Stimulated activated CD4-positive, alpha-beta T cell treated with anti-CD3 and anti-CD28 coated beads, TNF-alpha, amount 100 ng/mL, for 4 hours (primary cell): Measurements from ENCODE around the gene SLC26A1.

Experiments used
- DNase-seq, 3 experiments: peaks; one replicate each; pipeline ENCODE4 v3.0.0-alpha.2; 2020; ENCODE audit warnings: low read depth in 3 of 3

Gene SLC26A1

DNA sequence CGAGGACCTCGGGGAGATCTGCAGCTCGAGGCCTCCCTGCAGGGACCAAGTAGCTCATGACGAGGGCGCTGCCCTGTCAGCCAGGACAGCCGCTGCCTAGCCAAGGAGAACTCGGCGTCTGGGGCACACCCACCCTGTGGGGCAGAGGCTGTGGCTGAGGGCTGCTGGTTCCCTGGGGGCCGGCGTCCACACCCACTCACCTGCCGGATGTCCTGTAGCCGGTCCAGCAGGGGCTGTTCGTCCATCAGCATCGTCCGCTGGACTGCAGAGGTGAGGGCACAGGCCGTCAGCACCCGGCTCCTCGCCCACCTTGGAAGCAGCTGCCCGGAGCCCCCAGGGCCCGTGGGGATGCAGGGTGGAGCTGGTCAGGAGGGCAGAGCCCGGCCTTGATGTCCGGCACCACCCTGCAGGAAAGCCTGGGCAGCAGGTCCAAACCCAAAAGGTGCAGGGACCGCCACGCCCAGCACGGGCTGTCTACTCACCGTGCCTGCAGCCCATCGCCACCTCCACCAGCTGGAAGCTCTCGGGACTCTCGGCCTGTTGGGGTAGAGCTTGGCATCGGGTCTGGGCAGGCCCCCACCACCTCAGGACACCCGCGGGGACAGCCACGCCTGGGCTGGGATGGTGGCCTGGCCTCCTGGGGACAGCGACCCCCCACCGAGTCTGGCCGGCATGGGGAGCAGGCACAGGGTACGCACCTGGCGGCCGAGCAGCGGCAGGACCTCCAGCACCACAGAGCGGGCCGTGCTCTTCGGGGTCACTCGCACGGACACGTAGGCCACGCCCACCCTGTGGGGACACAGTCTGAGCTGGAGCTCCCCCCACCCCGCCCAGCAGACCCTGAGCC, 26.7 kb downstream of the SLC26A1 start:
- no peak for DNase-seq

DNA sequence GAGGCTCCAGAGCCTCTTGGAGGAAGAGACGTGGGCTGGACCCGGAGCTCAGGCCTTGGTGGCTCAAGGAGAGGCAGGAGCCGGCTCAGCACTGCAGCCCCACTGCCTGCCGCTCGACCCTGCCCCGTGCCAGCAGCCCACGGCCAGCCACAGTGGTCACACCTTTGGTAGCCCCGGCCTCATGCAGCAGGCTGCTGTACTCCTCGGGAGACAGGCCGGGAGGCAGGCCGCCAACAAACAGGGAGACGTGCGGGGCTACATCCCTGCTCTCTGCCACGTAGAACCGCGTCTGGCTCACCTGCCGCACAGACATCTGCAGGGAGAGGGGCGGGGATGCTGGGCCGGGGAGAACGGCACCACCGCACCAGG, 27.5 kb downstream of the SLC26A1 start:
- no peak for DNase-seq

DNA sequence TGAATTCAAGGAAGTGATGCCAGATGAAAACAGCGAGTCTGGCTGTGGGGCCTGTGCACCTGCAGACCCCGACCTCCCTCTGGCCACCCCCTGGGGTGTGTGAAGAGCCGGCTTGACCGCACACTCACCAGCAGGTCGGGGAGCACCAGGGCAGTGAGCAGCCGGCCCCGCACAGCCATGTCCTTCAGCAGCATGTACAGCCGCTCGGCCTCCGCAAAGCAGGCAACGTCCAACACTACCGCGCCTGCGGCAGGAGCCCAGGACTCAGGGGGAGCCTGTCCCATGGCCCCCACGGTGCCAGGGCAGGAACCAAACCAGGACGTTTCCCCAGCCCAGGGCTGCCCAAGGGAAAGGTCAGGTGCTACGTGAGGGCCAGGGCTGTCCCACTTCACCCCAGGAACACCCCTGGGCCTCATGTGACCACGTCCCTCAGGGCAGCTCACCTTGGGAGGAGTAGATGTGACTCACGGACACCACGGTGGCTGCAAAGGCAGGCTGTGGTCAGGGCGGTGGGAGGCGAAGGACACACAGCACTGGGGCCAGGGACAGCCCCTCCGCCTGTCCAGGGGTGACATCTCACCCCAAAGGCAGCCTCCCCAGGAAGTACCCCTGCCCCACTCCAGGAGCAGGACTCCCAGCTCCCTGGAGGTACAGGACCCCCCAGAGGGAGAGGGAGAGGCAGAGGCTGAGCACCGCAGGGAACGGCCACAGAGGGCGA, 28.0 kb downstream of the SLC26A1 start:
- no peak for DNase-seq

DNA sequence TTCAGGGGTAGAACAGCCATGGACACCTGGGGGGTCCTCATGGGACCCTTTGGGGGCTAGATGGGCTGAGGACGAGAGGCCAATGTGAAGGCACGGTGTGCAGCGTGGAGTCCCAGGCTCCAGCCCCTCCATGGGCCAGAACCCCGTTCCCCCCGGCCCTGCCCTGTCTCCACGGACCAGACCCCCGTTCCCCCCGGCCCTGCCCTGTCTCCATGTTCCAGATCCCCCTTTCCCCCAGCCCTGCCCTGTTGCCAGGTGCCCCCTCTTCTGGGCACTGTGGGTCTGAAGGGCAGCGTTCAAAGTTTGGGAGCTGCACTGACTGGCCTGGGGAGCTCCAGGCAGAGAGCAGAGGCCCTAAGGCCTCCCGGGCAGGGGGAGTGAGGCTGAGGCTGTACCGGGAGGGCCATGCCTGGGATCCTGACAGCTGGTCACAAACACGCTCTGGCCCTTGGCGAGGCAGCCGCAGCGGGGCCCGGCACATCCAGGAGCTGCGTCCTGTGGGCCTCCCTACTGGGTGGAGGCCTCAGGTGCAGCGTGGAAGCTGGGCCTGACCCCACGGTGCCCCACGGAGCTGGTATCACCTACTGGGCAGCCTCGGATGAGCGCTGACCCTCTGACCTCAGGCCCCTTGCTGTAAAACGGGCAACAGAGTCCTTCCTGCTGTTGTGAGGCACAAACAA, 28.7 kb downstream of the SLC26A1 start:
- no peak for DNase-seq

DNA sequence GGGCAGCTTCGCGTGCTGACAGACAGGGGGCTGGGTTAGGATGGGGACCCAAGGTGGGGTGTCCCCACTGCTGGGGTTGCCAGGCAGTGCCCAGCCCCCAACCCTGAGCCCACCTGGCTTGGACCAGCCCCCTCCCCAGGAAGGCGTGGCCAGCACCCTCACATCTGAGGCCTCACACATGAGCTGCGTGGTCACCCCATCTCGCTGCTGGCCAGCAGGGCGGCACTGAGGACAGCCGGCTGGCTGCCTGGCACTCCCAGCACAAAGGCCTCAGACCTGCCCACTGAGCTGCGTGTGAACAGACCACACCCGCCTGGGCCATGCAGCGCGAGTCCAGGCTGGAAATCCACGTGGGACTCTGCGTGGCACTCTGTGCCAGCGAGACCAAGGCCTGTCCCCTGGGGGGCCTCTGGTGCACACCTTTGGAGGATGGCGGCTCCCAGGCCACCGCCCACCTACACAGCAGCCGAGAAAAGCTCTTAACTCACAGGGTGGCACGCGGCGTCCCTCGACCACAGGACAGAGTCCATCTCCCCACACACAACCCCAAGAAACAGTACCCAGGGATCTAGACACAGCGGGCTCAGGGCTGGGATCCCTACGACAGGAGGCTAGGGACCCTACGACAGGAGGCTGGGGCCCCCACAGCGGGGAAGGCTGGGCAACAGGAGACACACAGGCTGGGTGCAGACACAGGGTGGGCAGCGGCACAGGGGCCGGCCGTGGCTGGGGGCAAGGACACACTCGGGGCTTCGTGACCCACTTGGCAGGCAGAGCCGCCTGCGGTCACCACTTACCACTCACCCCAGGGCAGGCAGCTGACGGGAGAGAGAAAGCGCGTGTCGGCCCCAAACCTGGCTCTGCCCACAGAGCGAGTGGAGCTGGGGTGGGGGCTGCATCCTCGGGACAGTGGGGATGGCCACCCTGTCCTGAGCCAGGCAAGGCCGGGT, 29.7 kb downstream of the SLC26A1 start:
- no peak for DNase-seq

DNA sequence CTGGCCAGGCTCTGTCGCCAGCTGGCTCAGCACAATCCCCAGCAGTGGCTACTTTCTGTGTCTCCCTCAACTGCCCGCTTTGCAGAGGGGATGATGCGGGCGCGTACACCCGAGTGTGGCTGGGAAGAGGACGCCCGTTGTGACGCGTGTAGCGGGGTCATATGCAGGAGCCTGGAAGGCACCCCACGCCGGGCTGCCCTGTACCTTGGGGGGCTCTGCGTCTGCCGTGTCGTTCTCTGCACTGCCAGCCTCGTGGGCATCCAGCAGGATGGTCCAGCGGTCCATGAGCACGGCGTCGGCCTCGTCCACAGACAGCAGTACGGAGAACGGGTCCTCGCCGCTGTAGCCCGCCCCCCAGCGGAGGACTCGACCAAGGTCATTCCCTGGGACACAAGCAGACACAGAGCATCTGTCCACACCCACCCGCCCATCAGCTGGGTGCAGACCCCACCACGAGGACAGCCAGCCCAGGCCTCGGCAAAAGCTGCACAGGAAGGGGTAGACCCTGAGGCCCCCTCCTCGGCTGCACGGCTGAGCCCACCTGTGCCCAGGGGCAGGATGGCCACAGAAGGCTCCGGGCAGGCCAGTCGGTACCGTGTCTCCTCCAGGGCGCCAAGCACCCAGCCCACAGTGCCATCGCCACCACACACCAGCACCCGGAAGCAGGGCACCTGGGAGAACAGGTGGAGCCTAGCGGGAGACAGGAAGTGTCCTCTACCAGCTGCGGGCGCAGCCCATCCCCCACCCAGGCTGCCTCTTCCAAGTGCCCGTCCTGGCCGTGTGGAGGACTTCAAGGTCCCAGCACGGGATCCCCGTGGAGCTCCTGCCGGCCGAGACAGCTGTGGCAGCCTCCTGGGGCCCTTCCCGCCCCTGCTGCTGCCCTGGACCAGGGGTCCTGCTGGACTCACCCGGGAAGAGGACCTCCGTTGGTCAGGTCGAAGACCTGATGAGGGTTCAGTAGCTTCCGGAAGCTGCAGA, 30.7 kb downstream of the SLC26A1 start:
- DNase-seq, result no peak

DNA sequence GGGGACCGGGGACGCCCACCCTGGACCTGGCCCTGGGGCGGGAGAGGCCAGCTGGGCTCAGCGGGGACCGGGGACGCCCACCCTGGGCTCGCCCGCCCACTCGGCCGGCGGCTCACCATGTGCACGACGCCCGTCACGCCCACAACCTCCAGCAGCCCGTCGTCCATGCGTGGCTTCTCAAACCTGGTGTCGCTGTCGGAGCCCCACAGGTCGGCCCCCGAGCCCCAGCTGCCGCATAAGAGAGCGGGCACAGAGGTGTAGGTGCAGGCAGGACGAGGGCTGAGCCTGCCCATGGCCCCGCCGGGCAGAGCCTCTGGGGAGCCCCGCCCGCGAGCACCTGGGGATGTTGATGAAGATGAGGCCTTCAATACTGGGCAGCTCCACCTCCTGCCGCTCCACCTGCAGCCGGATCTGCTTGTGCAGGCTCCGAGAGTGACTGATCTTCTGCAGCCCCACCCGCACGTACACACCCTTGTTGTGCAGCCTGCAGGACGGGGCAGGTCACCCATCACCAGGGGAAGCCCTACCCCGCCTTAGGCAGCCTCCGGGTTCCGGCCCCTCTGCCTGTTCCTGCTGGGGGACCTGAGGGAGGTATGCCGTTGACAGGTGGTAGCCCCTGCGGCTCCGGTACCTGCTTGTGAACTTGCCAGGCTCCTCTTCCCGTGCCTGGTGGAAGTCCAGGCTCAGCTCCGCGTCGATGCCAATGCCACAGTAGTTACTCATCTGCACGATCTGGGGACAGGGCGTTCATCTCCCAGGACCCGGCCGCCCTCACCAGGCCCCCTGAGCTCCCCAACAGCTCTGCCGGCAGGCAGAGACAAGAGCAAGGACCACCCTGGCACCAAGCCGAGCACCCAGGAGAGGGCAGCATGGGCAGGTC, 31.6 kb downstream of the SLC26A1 start:
- no peak for DNase-seq

DNA sequence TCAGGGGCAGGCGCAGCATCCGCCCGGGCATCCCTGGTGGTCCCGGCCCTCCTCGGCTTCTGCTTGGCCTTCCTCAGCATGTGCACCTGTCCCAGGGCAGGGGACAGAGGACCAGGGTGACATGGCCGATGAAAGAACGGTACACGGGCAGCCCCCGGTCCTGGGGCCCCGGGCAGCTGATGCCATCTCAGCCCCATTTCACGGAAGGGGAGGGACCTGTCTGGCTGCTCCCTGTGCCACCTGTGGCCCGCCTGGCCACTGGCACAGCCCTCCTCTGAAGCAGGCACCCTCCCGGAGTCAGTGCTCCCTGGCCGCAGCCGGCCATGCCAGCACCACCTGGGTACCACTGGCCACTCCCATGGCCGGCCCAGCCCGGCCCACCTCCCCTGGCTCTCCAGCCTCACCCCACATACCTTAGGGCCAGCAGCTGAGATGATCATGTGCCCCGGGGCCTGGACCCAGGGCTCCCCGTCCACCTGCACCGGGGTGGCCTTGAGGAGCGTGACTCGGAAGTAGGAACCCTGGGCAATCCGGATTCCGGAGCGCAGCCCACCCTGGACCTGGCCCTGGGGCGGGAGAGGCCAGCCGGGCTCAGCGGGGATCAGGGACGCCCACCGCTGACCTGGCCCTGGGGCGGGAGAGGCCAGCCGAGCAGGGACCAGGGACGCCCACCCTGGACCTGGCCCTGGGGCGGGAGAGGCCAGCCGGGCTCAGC, 32.4 kb downstream of the SLC26A1 start:
- no peak for DNase-seq

DNA sequence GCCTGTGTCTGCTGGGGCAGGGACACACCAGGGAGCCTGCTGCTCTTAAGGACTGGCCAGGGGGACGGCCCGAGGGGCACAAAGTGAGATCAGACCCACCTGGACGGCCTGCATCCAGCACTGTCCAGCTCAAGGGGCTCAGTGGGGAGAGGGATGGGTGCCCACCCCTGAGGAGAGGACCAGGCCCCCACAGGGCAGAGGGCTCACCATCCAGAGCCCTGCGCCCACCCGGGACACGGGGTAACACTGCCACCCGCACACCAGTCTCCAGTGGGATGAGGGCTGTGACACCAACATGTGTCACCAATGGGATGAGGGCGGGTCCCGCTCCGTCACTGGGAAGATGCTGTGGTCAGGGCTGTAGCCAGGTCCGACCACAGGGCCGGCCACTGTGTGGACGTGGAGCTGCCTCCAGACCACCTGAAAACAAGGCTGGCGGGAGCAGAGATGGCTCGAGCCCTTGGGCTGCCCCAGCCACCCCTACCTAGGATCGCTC, 33.0 kb downstream of the SLC26A1 start:
- DNase-seq, result no peak

DNA sequence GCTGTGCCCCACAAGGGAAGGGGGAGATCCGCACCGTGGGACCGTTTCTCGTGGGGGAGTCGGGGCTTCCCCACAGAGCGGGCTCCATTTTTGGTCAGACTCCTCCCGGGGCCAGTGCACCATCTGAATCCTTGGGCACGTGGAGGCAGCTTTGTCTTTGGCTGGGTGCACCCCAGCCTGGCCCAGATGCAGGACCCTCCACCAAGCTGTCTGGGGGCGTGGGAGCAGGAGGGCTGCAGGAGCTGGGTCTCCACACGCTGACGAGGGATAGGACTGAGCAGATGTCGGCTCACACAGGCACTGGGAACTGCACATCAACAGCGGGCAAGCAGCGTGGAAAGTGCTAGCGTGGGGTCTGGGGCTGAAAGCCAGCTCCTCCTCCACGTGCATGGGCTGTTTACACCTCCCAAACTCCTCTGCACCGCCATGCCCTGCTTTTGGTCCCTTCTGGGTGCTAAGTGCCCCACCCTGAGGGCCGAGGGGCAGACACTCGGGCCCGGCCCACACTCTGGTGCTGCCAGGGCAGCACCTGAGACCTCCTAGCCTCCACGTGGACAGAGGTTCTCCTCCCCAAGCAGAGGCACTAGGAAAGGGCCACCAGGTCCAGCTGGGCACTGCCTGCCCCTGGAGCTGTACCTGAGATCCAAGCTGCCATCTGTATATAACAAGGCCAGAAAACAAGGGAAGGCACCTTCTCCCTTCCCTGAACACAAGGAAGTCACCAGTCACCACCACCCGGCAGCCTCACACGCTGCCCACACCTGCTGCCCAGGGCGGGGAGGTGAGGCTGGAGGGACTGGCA, 33.7 kb downstream of the SLC26A1 start:
- no peak for DNase-seq

DNA sequence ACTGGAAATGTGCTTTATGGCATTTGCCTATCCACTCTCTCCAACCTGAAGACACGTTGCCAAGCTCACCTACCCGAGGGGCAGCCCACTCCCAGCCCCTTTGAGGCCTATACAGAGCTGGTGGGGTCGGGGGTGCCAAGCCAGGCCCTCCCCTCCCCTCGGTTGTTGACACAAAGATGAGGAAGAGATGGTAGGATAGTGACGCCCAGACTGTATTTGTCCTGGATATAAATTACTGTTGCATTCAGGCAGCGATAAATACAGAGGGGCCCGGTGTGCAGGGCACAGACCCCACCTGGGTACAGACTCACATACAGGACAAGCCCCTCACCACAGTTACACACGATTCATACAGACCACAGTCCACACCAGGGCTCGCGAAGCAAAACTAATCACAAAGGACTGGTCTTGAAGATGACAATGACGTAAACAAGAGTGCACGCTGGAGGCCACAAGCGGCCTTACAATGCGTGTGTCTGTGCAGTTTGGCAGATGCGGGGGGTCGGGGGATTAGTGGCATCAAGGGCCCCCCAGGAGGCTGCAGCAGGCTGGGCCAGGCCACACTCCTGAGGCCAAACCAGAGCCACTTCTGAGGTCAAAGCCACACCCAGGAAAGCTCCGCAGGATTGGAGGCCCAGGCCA, 34.4 kb downstream of the SLC26A1 start:
- DNase-seq, result no peak

DNA sequence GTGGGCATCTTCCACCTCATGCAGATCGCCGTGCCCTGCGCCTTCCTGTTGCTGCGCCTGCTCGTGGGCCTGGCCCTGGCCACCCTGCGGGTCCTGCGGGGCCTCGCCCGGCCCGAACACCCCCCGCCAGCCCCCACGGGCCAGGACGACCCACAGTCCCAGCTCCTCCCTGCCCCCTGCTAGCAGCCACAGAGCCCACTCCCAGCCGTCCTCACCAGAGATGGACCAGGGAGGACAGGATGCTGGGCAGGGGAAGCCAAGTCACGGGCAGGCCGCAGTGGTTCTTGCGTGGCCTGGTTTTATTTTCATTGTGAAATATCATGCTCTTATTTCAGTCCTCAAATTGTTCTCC, 34.9 kb downstream of the SLC26A1 start:
- no peak for DNase-seq

DNA sequence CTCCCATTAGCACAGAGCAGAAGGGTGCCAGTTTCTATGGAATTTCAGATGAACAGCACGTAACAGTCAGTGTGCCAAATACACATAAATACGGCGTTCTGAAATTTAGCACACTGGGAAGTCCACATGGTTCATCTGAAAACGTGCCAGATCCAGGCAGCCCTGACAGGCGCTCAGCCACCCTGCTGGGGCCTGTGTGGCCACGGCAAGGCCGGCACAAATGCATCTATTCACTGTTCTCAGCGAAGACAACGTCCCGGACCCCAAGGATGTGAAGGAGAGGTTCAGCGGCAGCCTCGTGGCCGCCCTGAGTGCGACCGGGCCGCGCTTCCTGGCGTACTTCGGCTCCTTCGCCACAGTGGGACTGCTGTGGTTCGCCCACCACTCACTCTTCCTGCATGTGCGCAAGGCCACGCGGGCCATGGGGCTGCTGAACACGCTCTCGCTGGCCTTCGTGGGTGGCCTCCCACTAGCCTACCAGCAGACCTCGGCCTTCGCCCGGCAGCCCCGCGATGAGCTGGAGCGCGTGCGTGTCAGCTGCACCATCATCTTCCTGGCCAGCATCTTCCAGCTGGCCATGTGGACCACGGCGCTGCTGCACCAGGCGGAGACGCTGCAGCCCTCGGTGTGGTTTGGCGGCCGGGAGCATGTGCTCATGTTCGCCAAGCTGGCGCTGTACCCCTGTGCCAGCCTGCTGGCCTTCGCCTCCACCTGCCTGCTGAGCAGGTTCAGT, 35.5 kb downstream of the SLC26A1 start:
- no peak for DNase-seq

DNA sequence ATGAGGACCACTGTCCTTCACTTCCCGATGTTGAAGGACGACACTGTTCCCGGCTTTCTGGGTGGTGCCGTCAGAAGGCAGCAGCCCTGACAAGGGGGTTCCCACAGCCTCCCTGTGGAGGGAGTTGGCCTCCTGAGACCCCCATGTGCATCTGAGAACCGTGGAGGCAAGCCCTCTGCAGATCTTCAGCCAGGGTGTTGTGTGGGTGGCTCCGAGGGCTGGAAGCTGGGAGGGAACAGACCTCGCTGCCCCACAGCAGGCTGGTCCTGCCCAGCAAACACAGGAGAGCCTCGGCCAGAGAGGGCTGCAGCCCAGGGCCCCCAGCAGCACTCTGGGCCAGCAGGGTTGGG, 36.0 kb downstream of the SLC26A1 start:
- DNase-seq, result no peak

DNA sequence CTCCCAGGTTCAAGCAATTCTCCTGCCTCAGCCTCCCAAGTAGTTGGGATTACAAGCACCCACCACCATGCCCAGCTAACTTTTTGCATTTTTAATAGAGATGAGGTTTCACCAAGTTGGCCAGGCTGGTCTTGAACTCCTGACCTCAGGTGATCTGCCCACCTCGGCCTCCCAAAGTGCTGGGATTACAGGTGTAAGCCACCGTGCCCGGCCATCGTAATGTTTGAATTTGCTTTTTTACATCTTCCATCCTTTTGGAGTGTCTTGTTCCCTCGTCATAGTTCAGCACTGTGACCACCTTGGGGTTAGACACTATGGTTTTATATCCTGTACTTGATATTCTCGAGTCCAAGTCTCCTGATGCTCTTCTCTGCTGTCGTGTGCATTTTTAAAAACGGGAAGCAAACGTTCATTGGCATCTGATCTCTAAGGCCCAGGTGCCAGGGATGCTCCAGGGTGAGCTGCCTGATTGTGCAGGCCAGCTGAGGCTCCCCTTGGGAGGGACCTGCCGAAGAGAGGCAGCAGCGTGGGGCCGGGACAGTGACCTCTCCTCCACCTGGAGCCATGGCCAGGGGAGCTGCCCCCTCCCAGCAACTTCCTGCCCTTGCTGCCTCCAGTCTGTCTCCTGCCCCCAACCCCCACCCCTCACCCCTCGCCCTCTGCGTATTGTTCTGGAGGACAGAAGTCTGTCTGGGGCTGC, 36.5 kb downstream of the SLC26A1 start:
- no peak for DNase-seq

DNA sequence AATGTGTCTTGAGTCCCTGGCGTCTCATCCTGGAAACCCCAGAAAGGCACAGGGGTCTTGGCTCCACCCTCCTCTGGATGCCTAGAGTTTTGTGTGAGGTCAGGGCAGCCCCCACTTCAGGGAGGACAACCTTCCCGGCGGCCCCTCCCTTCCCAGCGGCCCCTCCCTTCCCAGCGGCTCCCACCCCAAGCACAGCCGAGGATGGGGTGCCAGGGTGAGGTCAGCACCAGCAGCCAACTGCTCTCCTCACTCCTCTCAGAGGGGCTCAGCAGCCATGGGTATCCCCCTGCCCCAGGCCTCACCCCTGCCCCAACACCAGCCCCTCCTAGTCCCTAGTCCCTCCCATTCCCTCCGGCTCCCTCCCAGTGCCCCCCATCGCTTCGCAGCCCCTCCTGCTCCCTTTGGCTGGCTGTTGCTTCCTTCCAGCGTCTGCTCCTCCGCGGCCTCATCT, 37.2 kb downstream of the SLC26A1 start:
- no peak for DNase-seq
